HepG2 (cell line): ENCODE results near the gene SYT8. TPM values are rescaled to one million over a fixed set of nuclear protein-coding genes. Genes with fewer than 3 reads are reported as not detected.

Experiments used
- BHLHE40 ChIP-seq: IDR thresholded peaks from 2 replicates; pipeline ENCODE4 v1.6.1; 2011; ENCODE audit warnings: low read length, improper control_type of control experiment
- BORCS8-MEF2B ChIP-seq: sonication (generic); formaldehyde crosslinking; IDR thresholded peaks from 2 replicates; pipeline ENCODE4 v1.8.0; 2022; ENCODE audit warnings: mild to moderate bottlenecking, missing genetic modification reagents
- EEA1 ChIP-seq: sonication (generic); formaldehyde crosslinking; IDR thresholded peaks from 2 replicates; pipeline ENCODE4 v1.5.1; 2020; ENCODE audit warnings: mild to moderate bottlenecking, missing genetic modification reagents, borderline replicate concordance
- GATA4 ChIP-seq: sonication (generic); IDR thresholded peaks from 2 replicates; pipeline ENCODE4 v1.6.1; 2016; ENCODE audit warnings: antibody characterized with exemption, low read depth, borderline replicate concordance
- MEIS1 ChIP-seq: sonication (generic); formaldehyde crosslinking; IDR thresholded peaks from 2 replicates; pipeline ENCODE4 v1.9.0; 2021; ENCODE audit warnings: mild to moderate bottlenecking, missing genetic modification reagents, moderate library complexity, borderline replicate concordance
- MIER3 ChIP-seq: IDR thresholded peaks from 2 replicates; pipeline ENCODE4 v1.6.1; 2016; ENCODE audit warnings: missing compliant biosample characterization, borderline replicate concordance
- NRL ChIP-seq: sonication (generic); formaldehyde crosslinking; IDR thresholded peaks from 2 replicates; pipeline ENCODE4 v1.5.0; 2020; ENCODE audit warnings: missing genetic modification reagents, mild to moderate bottlenecking, moderate library complexity, borderline replicate concordance
- SPEN ChIP-seq: sonication (generic); formaldehyde crosslinking; IDR thresholded peaks from 2 replicates; pipeline ENCODE4 v1.5.1; 2020; ENCODE audit warnings: low read depth, mild to moderate bottlenecking, missing genetic modification reagents
- TMF1 ChIP-seq: sonication (generic); formaldehyde crosslinking; IDR thresholded peaks from 2 replicates; pipeline ENCODE4 v1.8.1; 2022; ENCODE audit warnings: low read depth, missing genetic modification reagents
- ZMAT3 ChIP-seq: sonication (generic); formaldehyde crosslinking; conservative IDR thresholded peaks from 2 replicates; pipeline ENCODE4 v1.7.0; 2021; ENCODE audit warnings: missing genetic modification reagents
- ZNF263 ChIP-seq: sonication (generic); formaldehyde crosslinking; IDR thresholded peaks from 2 replicates; pipeline ENCODE4 v1.4.0; 2020; ENCODE audit warnings: missing genetic modification reagents
- ZNF441 ChIP-seq: sonication (generic); formaldehyde crosslinking; IDR thresholded peaks from 2 replicates; pipeline ENCODE4 v1.7.0; 2021; ENCODE audit warnings: missing genetic modification reagents, borderline replicate concordance
- ZNF746 ChIP-seq: sonication (generic); formaldehyde crosslinking; IDR thresholded peaks from 2 replicates; pipeline ENCODE4 v1.8.0; 2022; ENCODE audit warnings: mild to moderate bottlenecking, missing genetic modification reagents
- ZNF790 ChIP-seq: sonication (generic); formaldehyde crosslinking; IDR thresholded peaks from 2 replicates; pipeline ENCODE4 v1.8.0; 2022; ENCODE audit warnings: missing genetic modification reagents, mild to moderate bottlenecking, borderline replicate concordance
- polyA plus RNA-seq, 8 experiments: library from polyadenylated mRNA; depleted of rRNA in 3 of 8; stranded (reverse) in 7 of 8; unstranded in 1 of 8; fragments of >200 nt; fragmentation: Illumina TruSeq in 4 of 8; extraction: Trizol in 4 of 8; gene quantifications; 2 replicates each; pipeline versions ENCODE4 v1.2.1 to v1.2.3, GENCODE V29; 2011 to 2016; ENCODE audit warnings: low read depth in 4 of 8, missing spikeins in 1 of 8, mixed read lengths in 1 of 8; ENCODE audit not compliant: insufficient read depth in 1 of 8
- total RNA-seq, 5 experiments: library from RNA; depleted of rRNA; stranded (reverse); fragments of >200 nt; fragmentation: Illumina TruSeq; extraction: Trizol; gene quantifications; 2 replicates each; pipeline ENCODE4 v1.2.3, GENCODE V29; 2016; ENCODE audit warnings: low read depth in 1 of 5
- TF ChIP-seq, protein P1 (sequence below), 2 experiments: sonication (generic) in 1 of 2; formaldehyde crosslinking in 1 of 2; IDR thresholded peaks; 2 replicates each; pipeline versions ENCODE4 v1.6.1 to v1.9.0; 2014 to 2022; ENCODE audit warnings: antibody characterized with exemption in 1 of 2, borderline replicate concordance in 1 of 2, inconsistent platforms in 1 of 2, low read depth in 1 of 2, missing genetic modification reagents in 1 of 2
- TF ChIP-seq, protein P2 (sequence below): sonication (generic); formaldehyde crosslinking; IDR thresholded peaks from 2 replicates; pipeline ENCODE4 v1.5.1; 2020; ENCODE audit warnings: missing genetic modification reagents, mild to moderate bottlenecking, borderline replicate concordance
- TF ChIP-seq, protein P3 (sequence below): sonication (generic); formaldehyde crosslinking; IDR thresholded peaks from 2 replicates; pipeline ENCODE4 v1.4.0; 2020; ENCODE audit warnings: mild to moderate bottlenecking, missing genetic modification reagents, borderline replicate concordance

The SYT8 gene
- total and polyA plus RNA-seq, 2 of the 13 experiments (the other 11 are each of a cell fraction or from before 2014, with no cell fraction given) = 0.60 to 2.3 TPM

DNA sequence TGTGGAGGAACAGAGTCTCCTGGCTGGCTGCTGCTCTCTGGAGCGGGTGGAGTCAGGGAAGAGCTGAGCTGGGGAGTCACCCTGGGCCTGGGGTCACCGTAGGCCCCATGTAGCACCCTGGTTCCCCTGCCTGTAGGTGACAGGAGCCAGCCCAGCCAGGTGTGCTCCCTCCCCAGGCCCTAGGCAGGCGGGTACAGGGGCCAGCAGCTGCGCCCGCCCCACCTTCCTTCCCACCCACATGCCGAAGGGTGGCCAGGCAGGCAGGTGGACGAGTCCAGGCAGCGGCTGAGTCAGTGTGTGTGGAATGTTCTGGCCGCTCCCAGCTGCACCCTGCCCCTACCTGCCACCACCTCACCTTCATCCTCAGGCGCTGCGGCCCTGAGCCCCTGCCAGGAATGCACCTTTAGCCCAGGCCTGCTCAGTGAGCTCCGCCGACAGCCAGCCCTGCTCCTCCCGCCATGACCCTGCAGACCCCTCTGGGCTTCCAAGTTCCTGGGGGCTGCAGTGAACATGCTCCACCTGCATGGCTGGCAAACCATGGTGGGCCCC lies 654 bp upstream of the SYT8 start (continued):
- TF ChIP-seq, protein P1, sequence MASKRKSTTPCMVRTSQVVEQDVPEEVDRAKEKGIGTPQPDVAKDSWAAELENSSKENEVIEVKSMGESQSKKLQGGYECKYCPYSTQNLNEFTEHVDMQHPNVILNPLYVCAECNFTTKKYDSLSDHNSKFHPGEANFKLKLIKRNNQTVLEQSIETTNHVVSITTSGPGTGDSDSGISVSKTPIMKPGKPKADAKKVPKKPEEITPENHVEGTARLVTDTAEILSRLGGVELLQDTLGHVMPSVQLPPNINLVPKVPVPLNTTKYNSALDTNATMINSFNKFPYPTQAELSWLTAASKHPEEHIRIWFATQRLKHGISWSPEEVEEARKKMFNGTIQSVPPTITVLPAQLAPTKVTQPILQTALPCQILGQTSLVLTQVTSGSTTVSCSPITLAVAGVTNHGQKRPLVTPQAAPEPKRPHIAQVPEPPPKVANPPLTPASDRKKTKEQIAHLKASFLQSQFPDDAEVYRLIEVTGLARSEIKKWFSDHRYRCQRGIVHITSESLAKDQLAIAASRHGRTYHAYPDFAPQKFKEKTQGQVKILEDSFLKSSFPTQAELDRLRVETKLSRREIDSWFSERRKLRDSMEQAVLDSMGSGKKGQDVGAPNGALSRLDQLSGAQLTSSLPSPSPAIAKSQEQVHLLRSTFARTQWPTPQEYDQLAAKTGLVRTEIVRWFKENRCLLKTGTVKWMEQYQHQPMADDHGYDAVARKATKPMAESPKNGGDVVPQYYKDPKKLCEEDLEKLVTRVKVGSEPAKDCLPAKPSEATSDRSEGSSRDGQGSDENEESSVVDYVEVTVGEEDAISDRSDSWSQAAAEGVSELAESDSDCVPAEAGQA (IDR thresholded peaks at IDR 0.05; ENCODE audit: low read depth) = no peak
- TF ChIP-seq, protein P1 (CRISPR knock-in tag; IDR thresholded peaks at IDR 0.05; ENCODE audit: borderline replicate concordance) = no peak
- TF ChIP-seq ZNF263 (CRISPR knock-in tag) (peak; percentile 74), EEA1 (peak; percentile 49; the same call in 1 of the 2 replicates), NRL (CRISPR knock-in tag) (peak; percentile 48; the same call in 1 of the 2 replicates), TMF1 (CRISPR knock-in tag) (peak; percentile 62; the same call in 1 of the 2 replicates), ZNF441 (CRISPR knock-in tag) (peak; percentile 72; the same call in 1 of the 2 replicates), MEIS1 (CRISPR knock-in tag) (no peak; the same call in 1 of the 2 replicates), MIER3 (CRISPR knock-in tag) (peak; percentile 32; the same call in 1 of the 2 replicates), ZMAT3 (CRISPR knock-in tag) (peak; percentile 79; the same call in 1 of the 2 replicates), GATA4 (no peak), BHLHE40 (no peak), SPEN (CRISPR knock-in tag) (no peak), ZNF790 (no peak), BORCS8-MEF2B (CRISPR knock-in tag) (peak; percentile 75), ZNF746 (0 out of 2 replicates have a peak, but pooled peaks have one; percentile 33)
- TF ChIP-seq, protein P2, sequence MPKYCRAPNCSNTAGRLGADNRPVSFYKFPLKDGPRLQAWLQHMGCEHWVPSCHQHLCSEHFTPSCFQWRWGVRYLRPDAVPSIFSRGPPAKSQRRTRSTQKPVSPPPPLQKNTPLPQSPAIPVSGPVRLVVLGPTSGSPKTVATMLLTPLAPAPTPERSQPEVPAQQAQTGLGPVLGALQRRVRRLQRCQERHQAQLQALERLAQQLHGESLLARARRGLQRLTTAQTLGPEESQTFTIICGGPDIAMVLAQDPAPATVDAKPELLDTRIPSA = 0 out of 2 replicates have a peak, but pooled peaks have one; percentile 65
- TF ChIP-seq, protein P3, sequence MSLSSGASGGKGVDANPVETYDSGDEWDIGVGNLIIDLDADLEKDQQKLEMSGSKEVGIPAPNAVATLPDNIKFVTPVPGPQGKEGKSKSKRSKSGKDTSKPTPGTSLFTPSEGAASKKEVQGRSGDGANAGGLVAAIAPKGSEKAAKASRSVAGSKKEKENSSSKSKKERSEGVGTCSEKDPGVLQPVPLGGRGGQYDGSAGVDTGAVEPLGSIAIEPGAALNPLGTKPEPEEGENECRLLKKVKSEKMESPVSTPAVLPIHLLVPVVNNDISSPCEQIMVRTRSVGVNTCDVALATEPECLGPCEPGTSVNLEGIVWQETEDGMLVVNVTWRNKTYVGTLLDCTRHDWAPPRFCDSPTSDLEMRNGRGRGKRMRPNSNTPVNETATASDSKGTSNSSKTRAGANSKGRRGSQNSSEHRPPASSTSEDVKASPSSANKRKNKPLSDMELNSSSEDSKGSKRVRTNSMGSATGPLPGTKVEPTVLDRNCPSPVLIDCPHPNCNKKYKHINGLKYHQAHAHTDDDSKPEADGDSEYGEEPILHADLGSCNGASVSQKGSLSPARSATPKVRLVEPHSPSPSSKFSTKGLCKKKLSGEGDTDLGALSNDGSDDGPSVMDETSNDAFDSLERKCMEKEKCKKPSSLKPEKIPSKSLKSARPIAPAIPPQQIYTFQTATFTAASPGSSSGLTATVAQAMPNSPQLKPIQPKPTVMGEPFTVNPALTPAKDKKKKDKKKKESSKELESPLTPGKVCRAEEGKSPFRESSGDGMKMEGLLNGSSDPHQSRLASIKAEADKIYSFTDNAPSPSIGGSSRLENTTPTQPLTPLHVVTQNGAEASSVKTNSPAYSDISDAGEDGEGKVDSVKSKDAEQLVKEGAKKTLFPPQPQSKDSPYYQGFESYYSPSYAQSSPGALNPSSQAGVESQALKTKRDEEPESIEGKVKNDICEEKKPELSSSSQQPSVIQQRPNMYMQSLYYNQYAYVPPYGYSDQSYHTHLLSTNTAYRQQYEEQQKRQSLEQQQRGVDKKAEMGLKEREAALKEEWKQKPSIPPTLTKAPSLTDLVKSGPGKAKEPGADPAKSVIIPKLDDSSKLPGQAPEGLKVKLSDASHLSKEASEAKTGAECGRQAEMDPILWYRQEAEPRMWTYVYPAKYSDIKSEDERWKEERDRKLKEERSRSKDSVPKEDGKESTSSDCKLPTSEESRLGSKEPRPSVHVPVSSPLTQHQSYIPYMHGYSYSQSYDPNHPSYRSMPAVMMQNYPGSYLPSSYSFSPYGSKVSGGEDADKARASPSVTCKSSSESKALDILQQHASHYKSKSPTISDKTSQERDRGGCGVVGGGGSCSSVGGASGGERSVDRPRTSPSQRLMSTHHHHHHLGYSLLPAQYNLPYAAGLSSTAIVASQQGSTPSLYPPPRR = peak; percentile 42; the same call in 1 of the 2 replicates
